HCT116 (cell line): ENCODE measurements around the gene CHI3L2. TPM values are rescaled to one million over a fixed set of nuclear protein-coding genes. Genes with fewer than 3 reads are reported as not detected.

Experiments
- ATAC-seq: fragments of 200-7000 bp; cut with Tn5 transposase; 2 replicates; pipeline ENCODE4 v1.9.1; 2020; ENCODE audit warnings: mild to moderate bottlenecking, moderate library complexity
- BruUV-seq: library from RNA; stranded (reverse); fragments of 400-500 nt; replicated peaks from 2 replicates; lab custom pipeline; 2021; lab: Mats Ljungman, UMichigan
- CTCF ChIA-PET: fragments of 300-600 bp; sonication (Branson Sonifier 250); formaldehyde crosslinking; loops from one replicate; lab custom pipeline; 2021; ENCODE audit warnings: antibody characterized with exemption; lab: Charles Lee
- POLR2A ChIA-PET: fragments of 300-600, 350-600 bp; sonication (Branson Sonifier 250); formaldehyde crosslinking; loops from one replicate; lab custom pipeline; 2021; ENCODE audit warnings: antibody characterized with exemption; lab: Charles Lee
- RAD21 ChIA-PET, 2 experiments: fragments of 300-600 bp; sonication (Branson Sonifier 250); formaldehyde crosslinking; loops; one replicate each; lab custom pipeline; 2023; ENCODE audit warnings: low total read pairs in 2 of 2; ENCODE audit not compliant: uncharacterized antibody in 2 of 2, unreplicated experiment in 2 of 2, low non-redundant PET in 1 of 2; lab: Charles Lee
- DNase-seq: peaks from one replicate; pipeline ENCODE4 v3.0.0-alpha.2; 2010; ENCODE audit warnings: low read depth, low spot score
- H2AFZ ChIP-seq: fragments of 200-600 bp; shearing (Covaris generic), sonication (generic); 2 replicates; pipeline ENCODE4 v1.6.1; 2017; ENCODE audit warnings: low read depth, mixed run types, mixed read lengths, antibody characterized with exemption, low read length; ENCODE audit not compliant: poor library complexity, severe bottlenecking
- H3K27ac ChIP-seq: 2 replicates; pipeline ENCODE4 v1.5.1; 2012; ENCODE audit warnings: low read depth, low read length
- H3K27me3 ChIP-seq: fragments of 200-600 bp; sonication (generic); 2 replicates; pipeline ENCODE4 v1.6.1; 2016; ENCODE audit warnings: mixed run types, low read length, mixed read lengths; ENCODE audit not compliant: insufficient read depth
- H3K36me3 ChIP-seq, 2 experiments: fragments of 200-500 bp in 1 of 2; fragments of 200-600 bp in 1 of 2; sonication (Bioruptor generic) in 1 of 2; sonication (generic) in 1 of 2; 2 replicates each; pipeline versions ENCODE4 v1.5.1 to v1.6.1; 2014 to 2016; ENCODE audit warnings: low read length in 2 of 2, inconsistent platforms in 1 of 2, mixed read lengths in 1 of 2, mixed run types in 1 of 2; ENCODE audit not compliant: insufficient read depth in 2 of 2, control insufficient read depth in 1 of 2
- H3K4me1 ChIP-seq, 2 experiments: fragments of 200-600 bp in 1 of 2; sonication (generic) in 1 of 2; 2 replicates each; pipeline versions ENCODE4 v1.5.1 to v1.6.1; 2012 to 2017; ENCODE audit warnings: low read length in 2 of 2, inconsistent platforms in 1 of 2, mild to moderate bottlenecking in 1 of 2, mixed read lengths in 1 of 2, mixed run types in 1 of 2, moderate library complexity in 1 of 2; ENCODE audit not compliant: insufficient read depth in 2 of 2, control insufficient read depth in 1 of 2
- H3K4me2 ChIP-seq: fragments of 200-600 bp; sonication (generic); 2 replicates; pipeline ENCODE4 v1.6.1; 2017; ENCODE audit warnings: mixed run types, low read length, mixed read lengths
- H3K4me3 ChIP-seq, 2 experiments: fragments of 200-600 bp in 1 of 2; sonication (generic) in 1 of 2; replicated peaks in 1 of 2; 2 replicates each; pipeline ENCODE4 v1.5.1; 2011 to 2016; ENCODE audit warnings: low read length in 2 of 2, control low read depth in 1 of 2, low read depth in 1 of 2, mild to moderate bottlenecking in 1 of 2, mixed read lengths in 1 of 2, mixed run types in 1 of 2
- H3K79me2 ChIP-seq: fragments of 200-600 bp; sonication (generic); 2 replicates; pipeline ENCODE4 v1.6.1; 2017; ENCODE audit warnings: mild to moderate bottlenecking, mixed run types, low read length, moderate library complexity, mixed read lengths; ENCODE audit not compliant: insufficient read depth
- H3K9ac ChIP-seq: fragments of 200-600 bp; sonication (generic); 2 replicates; pipeline ENCODE4 v1.6.1; 2016; ENCODE audit warnings: low read length, mixed read lengths
- H3K9me2 ChIP-seq: fragments of 200-600 bp; sonication (generic), shearing (Covaris generic); 2 replicates; pipeline ENCODE4 v1.6.1; 2017; ENCODE audit warnings: mixed run types, mild to moderate bottlenecking, moderate library complexity; ENCODE audit not compliant: insufficient read depth
- H3K9me3 ChIP-seq, 2 experiments: fragments of 200-500 bp in 1 of 2; fragments of 200-600 bp in 1 of 2; sonication (Bioruptor generic) in 1 of 2; sonication (generic) in 1 of 2; 2 replicates each; pipeline ENCODE4 v1.6.1; 2014 to 2017; ENCODE audit warnings: low read length in 2 of 2, mixed read lengths in 2 of 2, inconsistent platforms in 1 of 2, low read depth in 1 of 2, mild to moderate bottlenecking in 1 of 2, mixed run types in 1 of 2, moderate library complexity in 1 of 2; ENCODE audit not compliant: control insufficient read depth in 1 of 2, insufficient read depth in 1 of 2
- H4K20me1 ChIP-seq: fragments of 200-600 bp; sonication (generic), shearing (Covaris generic); 2 replicates; pipeline ENCODE4 v1.6.1; 2017; ENCODE audit warnings: mixed run types, mild to moderate bottlenecking, moderate library complexity; ENCODE audit not compliant: insufficient read depth
- ATF3 ChIP-seq: IDR thresholded peaks from 2 replicates; pipeline ENCODE4 v1.6.1; 2012
- CBX3 ChIP-seq: IDR thresholded peaks from 2 replicates; pipeline ENCODE4 v1.6.1; 2012; ENCODE audit warnings: low read depth
- EGR1 ChIP-seq: IDR thresholded peaks from 2 replicates; pipeline ENCODE4 v1.6.1; 2012; ENCODE audit warnings: low read depth
- ELF1 ChIP-seq: IDR thresholded peaks from 2 replicates; pipeline ENCODE4 v1.6.1; 2012; ENCODE audit warnings: low read depth, borderline replicate concordance
- EZH2phosphoT487 ChIP-seq: fragments of 200-600 bp; IDR thresholded peaks from 2 replicates; pipeline ENCODE4 v1.6.1; 2018; ENCODE audit warnings: antibody characterized with exemption, borderline replicate concordance
- FOSL1 ChIP-seq: IDR thresholded peaks from 2 replicates; pipeline ENCODE4 v1.6.1; 2012; ENCODE audit warnings: low read depth
- JUND ChIP-seq: IDR thresholded peaks from 2 replicates; pipeline ENCODE4 v1.6.1; 2012
- RAD21 ChIP-seq: IDR thresholded peaks from 2 replicates; pipeline ENCODE4 v1.6.1; 2012; ENCODE audit warnings: low read depth, mild to moderate bottlenecking
- SIN3A ChIP-seq: IDR thresholded peaks from 2 replicates; pipeline ENCODE4 v1.6.1; 2012; ENCODE audit warnings: low read depth
- SP1 ChIP-seq: IDR thresholded peaks from 2 replicates; pipeline ENCODE4 v1.6.1; 2012; ENCODE audit warnings: low read depth
- SRF ChIP-seq: IDR thresholded peaks from 2 replicates; pipeline ENCODE4 v1.6.1; 2012; ENCODE audit warnings: low read depth
- TCF7L2 ChIP-seq: IDR thresholded peaks from 2 replicates; pipeline ENCODE4 v1.7.0; 2011; ENCODE audit warnings: borderline replicate concordance, inconsistent platforms; ENCODE audit not compliant: insufficient read depth, insufficient read length; ENCODE audit errors: extremely low read depth
- YY1 ChIP-seq: IDR thresholded peaks from 2 replicates; pipeline ENCODE4 v1.6.1; 2011; ENCODE audit warnings: low read length, low read depth, moderate library complexity, mild to moderate bottlenecking; ENCODE audit not compliant: insufficient replicate concordance; ENCODE audit errors: extremely low read depth
- ZFX ChIP-seq: fragments of 450-650 bp; IDR thresholded peaks from 2 replicates; pipeline ENCODE4 v1.6.1; 2017
- intact Hi-C: fragments of 100-400 bp; cut with micrococcal nuclease; formaldehyde crosslinking; loops from 2 replicates; pipeline ENCODE4 v1.10.0; 2022
- total RNA-seq: library from RNA; stranded (reverse); gene quantifications from one replicate; pipeline ENCODE4 v1.2.1, GENCODE V29; 2021; ENCODE audit not compliant: unreplicated experiment
- TF ChIP-seq, protein P1 (sequence below): IDR thresholded peaks from 2 replicates; pipeline ENCODE4 v1.6.1; 2011; ENCODE audit warnings: mild to moderate bottlenecking, low read length, moderate library complexity; ENCODE audit not compliant: insufficient replicate concordance; ENCODE audit errors: extremely low read depth
- TF ChIP-seq, protein P2 (sequence below): IDR thresholded peaks from 2 replicates; pipeline ENCODE4 v1.6.1; 2012

Gene CHI3L2
- total RNA-seq, 1 experiment from 2014 or later: not detected

GRCh38 chr1:111279144-111279543, 51.6 kb downstream of the CHI3L2 start:
- Histone ChIP-seq H3K79me2 (no peaks in the 10 kb centered on the region), H3K4me3 (no peak overlapping the region), H3K27ac (no peak overlapping the region), H2AFZ (no peak overlapping the region), H3K4me2 (no peak overlapping the region), H3K27me3 (peaks cover 5% of the 10 kb centered on the region; the same call in 1 of the 2 replicates), H3K9ac (no peak overlapping the region), H3K4me1 (no peaks in the 10 kb centered on the region), H3K9me3 (no peaks in the 10 kb centered on the region), H3K36me3 (no peaks in the 10 kb centered on the region), H4K20me1 (no peaks in the 10 kb centered on the region), H3K9me2 (no peaks in the 10 kb centered on the region)
- no TSS peak for BruUV-seq
- no peak for ATAC-seq
- ChIA-PET POLR2A (no interaction called here), RAD21 (no interaction called here), CTCF (no interaction called here)
- DNase-seq: no peak
- TF ChIP-seq ELF1: no peak
- no peak for TF ChIP-seq SP1
- TF ChIP-seq RAD21: no peak
- TF ChIP-seq ZFX: no peak
- no peak for TF ChIP-seq TCF7L2
- TF ChIP-seq SIN3A: no peak
- no peak for TF ChIP-seq CBX3
- TF ChIP-seq EGR1: no peak
- TF ChIP-seq EZH2phosphoT487: no peak
- TF ChIP-seq FOSL1: no peak
- TF ChIP-seq, protein P1, sequence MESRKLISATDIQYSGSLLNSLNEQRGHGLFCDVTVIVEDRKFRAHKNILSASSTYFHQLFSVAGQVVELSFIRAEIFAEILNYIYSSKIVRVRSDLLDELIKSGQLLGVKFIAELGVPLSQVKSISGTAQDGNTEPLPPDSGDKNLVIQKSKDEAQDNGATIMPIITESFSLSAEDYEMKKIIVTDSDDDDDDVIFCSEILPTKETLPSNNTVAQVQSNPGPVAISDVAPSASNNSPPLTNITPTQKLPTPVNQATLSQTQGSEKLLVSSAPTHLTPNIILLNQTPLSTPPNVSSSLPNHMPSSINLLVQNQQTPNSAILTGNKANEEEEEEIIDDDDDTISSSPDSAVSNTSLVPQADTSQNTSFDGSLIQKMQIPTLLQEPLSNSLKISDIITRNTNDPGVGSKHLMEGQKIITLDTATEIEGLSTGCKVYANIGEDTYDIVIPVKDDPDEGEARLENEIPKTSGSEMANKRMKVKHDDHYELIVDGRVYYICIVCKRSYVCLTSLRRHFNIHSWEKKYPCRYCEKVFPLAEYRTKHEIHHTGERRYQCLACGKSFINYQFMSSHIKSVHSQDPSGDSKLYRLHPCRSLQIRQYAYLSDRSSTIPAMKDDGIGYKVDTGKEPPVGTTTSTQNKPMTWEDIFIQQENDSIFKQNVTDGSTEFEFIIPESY: no peak
- TF ChIP-seq JUND: no peak
- no peak for TF ChIP-seq ATF3
- TF ChIP-seq SRF: no peak
- TF ChIP-seq YY1: no peak
- TF ChIP-seq, protein P2, sequence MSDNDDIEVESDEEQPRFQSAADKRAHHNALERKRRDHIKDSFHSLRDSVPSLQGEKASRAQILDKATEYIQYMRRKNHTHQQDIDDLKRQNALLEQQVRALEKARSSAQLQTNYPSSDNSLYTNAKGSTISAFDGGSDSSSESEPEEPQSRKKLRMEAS: no peak
- intact Hi-C loops: no loop called here
